GM19324 (cell line): ENCODE data around the gene RBMS3.

Experiments
- ATAC-seq: cut with Tn5 transposase; IDR thresholded peaks from one replicate; pipeline ENCODE4 v1.9.1; 2021; ENCODE audit warnings: mild to moderate bottlenecking, moderate library complexity; ENCODE audit not compliant: unreplicated experiment, low FRiP score

The RBMS3 gene

GRCh38 chr3:29420106-29420505 is 139.2 kb downstream of the RBMS3 start:
- no peak for ATAC-seq

- no peak for ATAC-seq
These were observed 145.7 kb downstream of the RBMS3 start for GRCh38 chr3:29426302-29427226.

GRCh38 chr3:29427266-29428103 is 146.6 kb downstream of the RBMS3 start:
- no peak for ATAC-seq

GRCh38 chr3:29429055-29429679 is 148.3 kb downstream of the RBMS3 start:
- no peak for ATAC-seq

- ATAC-seq = no peak
These were observed 149.7 kb downstream of the RBMS3 start for GRCh38 chr3:29430558-29430971.

- ATAC-seq = no peak
These were observed 155.9 kb downstream of the RBMS3 start for GRCh38 chr3:29436612-29437323.

GRCh38 chr3:29438580-29438979 is 157.7 kb downstream of the RBMS3 start:
- ATAC-seq = no peak

- no peak for ATAC-seq
These were observed 159.8 kb downstream of the RBMS3 start for GRCh38 chr3:29440413-29441305.

- ATAC-seq = no peak
These were observed 160.6 kb downstream of the RBMS3 start for GRCh38 chr3:29441422-29441821.

GRCh38 chr3:29447946-29448627 is 167.2 kb downstream of the RBMS3 start:
- ATAC-seq = no peak

GRCh38 chr3:29451920-29452319 is 171.0 kb downstream of the RBMS3 start:
- no peak for ATAC-seq

GRCh38 chr3:29452934-29453283 is 172.0 kb downstream of the RBMS3 start:
- no peak for ATAC-seq

- no peak for ATAC-seq
These were observed 172.6 kb downstream of the RBMS3 start for GRCh38 chr3:29453284-29454001.

- no peak for ATAC-seq
These were observed 173.3 kb downstream of the RBMS3 start for GRCh38 chr3:29454161-29454611.

- no peak for ATAC-seq
These were observed 176.0 kb downstream of the RBMS3 start for GRCh38 chr3:29456901-29457300.

- ATAC-seq = no peak
These were observed 182.4 kb downstream of the RBMS3 start for GRCh38 chr3:29463304-29463703.

GRCh38 chr3:29465836-29466235 is 185.0 kb downstream of the RBMS3 start:
- ATAC-seq = no peak

GRCh38 chr3:29466442-29466841 is 185.6 kb downstream of the RBMS3 start:
- ATAC-seq = no peak
